HFFc6 (cell line): ENCODE results near the gene SKP1. TPM values are rescaled to one million over a fixed set of nuclear protein-coding genes. Genes with fewer than 3 reads are reported as not detected.

Experiments
- DNase-seq: peaks from one replicate; pipeline ENCODE4 v3.0.0-alpha.2; 2018
- H3K27ac Mint-ChIP-seq: 2 replicates; pipeline ENCODE4 v1.8.0; 2020; ENCODE audit warnings: mild to moderate bottlenecking, mixed read lengths
- H3K27me3 Mint-ChIP-seq: 2 replicates; pipeline ENCODE4 v1.8.0; 2021; ENCODE audit warnings: mild to moderate bottlenecking, moderate library complexity, mixed read lengths; ENCODE audit not compliant: insufficient read depth
- H3K36me3 Mint-ChIP-seq: 2 replicates; pipeline ENCODE4 v1.8.0; 2021; ENCODE audit warnings: low read depth, mixed read lengths
- H3K4me1 Mint-ChIP-seq: 2 replicates; pipeline ENCODE4 v1.8.0; 2020; ENCODE audit warnings: low read depth, mixed read lengths
- H3K4me3 Mint-ChIP-seq: 2 replicates; pipeline ENCODE4 v1.8.0; 2020; ENCODE audit warnings: mild to moderate bottlenecking, moderate library complexity, mixed read lengths
- H3K9me3 Mint-ChIP-seq: 2 replicates; pipeline ENCODE4 v1.8.0; 2020; ENCODE audit warnings: mild to moderate bottlenecking, mixed read lengths
- CTCF ChIP-seq: fragments of 200-600 bp; sonication (generic); IDR thresholded peaks from 2 replicates; pipeline ENCODE4 v1.5.0; 2021; ENCODE audit warnings: antibody characterized with exemption, mild to moderate bottlenecking
- total RNA-seq, 6 experiments: library from RNA; stranded (reverse); fragmentation: NEBNext Ultra II Directional; extraction: Animal tissue kit (Norgen Biotek cat#: 25700); gene quantifications; 2 replicates in 1 of 6; 3 replicates in 5 of 6; pipeline ENCODE4 v1.2.3, GENCODE V29; 2021

SKP1 gene
- total RNA-seq, 6 experiments from 2014 or later: 419 to 474 (median 442) TPM

GRCh38 chr5:134111741-134112647 is 64.8 kb downstream of the SKP1 start:
- H3K4me3 Mint-ChIP-seq: no peak overlapping the region
- H3K27ac Mint-ChIP-seq: no peak overlapping the region
- H3K36me3 Mint-ChIP-seq: no peaks in the 10 kb centered on the region
- H3K27me3 Mint-ChIP-seq: peaks cover 20% of the 10 kb centered on the region
- no peak for TF ChIP-seq CTCF
- DNase-seq: peak; percentile 41
- H3K9me3 Mint-ChIP-seq: no peaks in the 10 kb centered on the region
- peaks cover 8% of the 10 kb centered on the region for H3K4me1 Mint-ChIP-seq

GRCh38 chr5:134110382-134110781 is 66.4 kb downstream of the SKP1 start:
- Mint-ChIP-seq H3K36me3 (no peaks in the 10 kb centered on the region), H3K4me3 (no peak overlapping the region), H3K27ac (no peak overlapping the region), H3K9me3 (no peaks in the 10 kb centered on the region), H3K27me3 (peaks cover 20% of the 10 kb centered on the region), H3K4me1 (peaks cover 8% of the 10 kb centered on the region)
- DNase-seq: no peak
- no peak for TF ChIP-seq CTCF

- no peak overlapping the region for H3K4me3 Mint-ChIP-seq
- no peaks in the 10 kb centered on the region for H3K36me3 Mint-ChIP-seq
- H3K27me3 Mint-ChIP-seq: peaks cover 18% of the 10 kb centered on the region
- no peaks in the 10 kb centered on the region for H3K9me3 Mint-ChIP-seq
- TF ChIP-seq CTCF: no peak
- H3K4me1 Mint-ChIP-seq: peaks cover 8% of the 10 kb centered on the region
- DNase-seq: no peak
- no peak overlapping the region for H3K27ac Mint-ChIP-seq
These were observed 69.0 kb downstream of the SKP1 start for GRCh38 chr5:134107779-134108178.

- Mint-ChIP-seq H3K27me3 (peaks cover 13% of the 10 kb centered on the region), H3K9me3 (no peaks in the 10 kb centered on the region), H3K36me3 (no peaks in the 10 kb centered on the region), H3K4me1 (peaks cover 4% of the 10 kb centered on the region), H3K27ac (no peak overlapping the region), H3K4me3 (no peak overlapping the region)
- DNase-seq: peak; percentile 11
- TF ChIP-seq CTCF: no peak
These were observed 69.6 kb downstream of the SKP1 start for GRCh38 chr5:134106991-134107701.

- H3K27me3 Mint-ChIP-seq: peaks cover 9% of the 10 kb centered on the region
- peaks cover 12% of the 10 kb centered on the region for H3K4me1 Mint-ChIP-seq
- no peak for DNase-seq
- H3K9me3 Mint-ChIP-seq: no peaks in the 10 kb centered on the region
- no peak overlapping the region for H3K4me3 Mint-ChIP-seq
- no peak overlapping the region for H3K27ac Mint-ChIP-seq
- no peak for TF ChIP-seq CTCF
- no peaks in the 10 kb centered on the region for H3K36me3 Mint-ChIP-seq
These were observed 72.6 kb downstream of the SKP1 start for GRCh38 chr5:134103998-134104654.
